Left ventricle myocardium inferior (tissue), 1 donor: ENCODE results near the gene TIAL1. TPM values are rescaled to one million over a fixed set of nuclear protein-coding genes. Genes with fewer than 3 reads are reported as not detected.

Source experiments
- DNase-seq: peaks from one replicate; pipeline ENCODE4 v3.0.0-alpha.2; 2020
- H3K27ac ChIP-seq: fragments of 200-600 bp; replicated peaks from 2 replicates; pipeline ENCODE4 v1.8.0; 2021
- H3K27me3 ChIP-seq: fragments of 200-600 bp; 2 replicates; pipeline ENCODE4 v1.8.0; 2021; ENCODE audit warnings: low read depth
- H3K36me3 ChIP-seq: fragments of 200-600 bp; 2 replicates; pipeline ENCODE4 v1.8.0; 2021
- H3K4me1 ChIP-seq: fragments of 200-600 bp; 2 replicates; pipeline ENCODE4 v1.8.0; 2021
- H3K4me3 ChIP-seq: fragments of 200-600 bp; 2 replicates; pipeline ENCODE4 v1.8.0; 2021; ENCODE audit warnings: mild to moderate bottlenecking, moderate library complexity
- H3K9me3 ChIP-seq: fragments of 200-600 bp; replicated peaks from 2 replicates; pipeline ENCODE4 v1.8.0; 2021
- CTCF ChIP-seq: fragments of 200-600 bp; IDR thresholded peaks from 2 replicates; pipeline ENCODE4 v1.8.0; 2021; ENCODE audit warnings: antibody characterized with exemption, mild to moderate bottlenecking, borderline replicate concordance
- intact Hi-C: fragments of 100-400 bp; cut with micrococcal nuclease; formaldehyde crosslinking; loops from one replicate; pipeline ENCODE4 v1.11.0; 2022
- total RNA-seq: library from RNA; stranded (reverse); fragmentation: NEBNext Ultra II Directional; extraction: Animal tissue kit (Norgen Biotek cat#: 25700); gene quantifications from one replicate; pipeline ENCODE4 v1.2.1, GENCODE V29; 2021
- donor health status: DM: no; HTN: yes; CAD: no; lungs with severe emphysema.

The TIAL1 gene
- total RNA-seq, 1 donor from 2014 or later = 73.9 TPM

- Histone ChIP-seq H3K4me3 (peak overlapping the region; percentile 79), H3K9me3 (no peaks in the 10 kb centered on the region), H3K36me3 (no peaks in the 10 kb centered on the region), H3K4me1 (peaks cover 22% of the 10 kb centered on the region), H3K27me3 (peaks cover 43% of the 10 kb centered on the region), H3K27ac (no peak overlapping the region)
- DNase-seq = no peak
- no peak for TF ChIP-seq CTCF
- intact Hi-C loops = no loop called here
Measured at GRCh38 chr10:119541046-119541445, 55.7 kb downstream of the TIAL1 start.

DNA sequence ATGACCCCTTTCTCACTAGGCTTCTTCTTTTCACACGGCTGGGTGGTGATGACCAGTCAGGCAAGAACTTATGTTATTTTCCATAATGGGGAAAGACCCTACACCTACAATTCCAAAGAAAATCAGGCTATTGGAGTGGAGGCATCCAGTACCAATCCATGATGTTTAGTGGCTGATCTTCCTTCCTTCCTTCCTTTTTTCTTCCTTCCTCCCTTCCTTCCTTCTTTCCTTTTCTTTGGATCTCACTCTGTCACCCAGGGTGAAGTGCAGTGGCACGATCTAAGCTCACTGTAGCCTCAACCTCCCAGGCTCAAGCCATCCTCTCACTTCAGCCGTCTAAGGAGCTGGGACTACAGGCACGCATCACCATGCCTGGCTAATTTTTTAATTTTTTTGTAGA, 56.7 kb downstream of the TIAL1 start:
- H3K4me3 ChIP-seq = no peak overlapping the region
- no peak for TF ChIP-seq CTCF
- no peak overlapping the region for H3K27ac ChIP-seq
- H3K4me1 ChIP-seq = peaks cover 22% of the 10 kb centered on the region
- no peaks in the 10 kb centered on the region for H3K36me3 ChIP-seq
- no peaks in the 10 kb centered on the region for H3K9me3 ChIP-seq
- intact Hi-C loops = no loop called here
- no peak for DNase-seq
- peaks cover 36% of the 10 kb centered on the region for H3K27me3 ChIP-seq

GRCh38 chr10:119539359-119539825, 57.4 kb downstream of the TIAL1 start:
- Histone ChIP-seq H3K4me3 (no peak overlapping the region), H3K9me3 (no peaks in the 10 kb centered on the region), H3K4me1 (peaks cover 22% of the 10 kb centered on the region), H3K27ac (no peak overlapping the region), H3K27me3 (peaks cover 29% of the 10 kb centered on the region), H3K36me3 (no peaks in the 10 kb centered on the region)
- intact Hi-C loops = no loop called here
- no peak for TF ChIP-seq CTCF
- no peak for DNase-seq

GRCh38 chr10:119538632-119539358, 58.0 kb downstream of the TIAL1 start:
- H3K36me3 ChIP-seq = no peaks in the 10 kb centered on the region
- no peak overlapping the region for H3K4me3 ChIP-seq
- peaks cover 19% of the 10 kb centered on the region for H3K4me1 ChIP-seq
- intact Hi-C loops = no loop called here
- no peak for DNase-seq
- no peak overlapping the region for H3K27ac ChIP-seq
- H3K27me3 ChIP-seq = peaks cover 23% of the 10 kb centered on the region
- no peaks in the 10 kb centered on the region for H3K9me3 ChIP-seq
- no peak for TF ChIP-seq CTCF

DNA sequence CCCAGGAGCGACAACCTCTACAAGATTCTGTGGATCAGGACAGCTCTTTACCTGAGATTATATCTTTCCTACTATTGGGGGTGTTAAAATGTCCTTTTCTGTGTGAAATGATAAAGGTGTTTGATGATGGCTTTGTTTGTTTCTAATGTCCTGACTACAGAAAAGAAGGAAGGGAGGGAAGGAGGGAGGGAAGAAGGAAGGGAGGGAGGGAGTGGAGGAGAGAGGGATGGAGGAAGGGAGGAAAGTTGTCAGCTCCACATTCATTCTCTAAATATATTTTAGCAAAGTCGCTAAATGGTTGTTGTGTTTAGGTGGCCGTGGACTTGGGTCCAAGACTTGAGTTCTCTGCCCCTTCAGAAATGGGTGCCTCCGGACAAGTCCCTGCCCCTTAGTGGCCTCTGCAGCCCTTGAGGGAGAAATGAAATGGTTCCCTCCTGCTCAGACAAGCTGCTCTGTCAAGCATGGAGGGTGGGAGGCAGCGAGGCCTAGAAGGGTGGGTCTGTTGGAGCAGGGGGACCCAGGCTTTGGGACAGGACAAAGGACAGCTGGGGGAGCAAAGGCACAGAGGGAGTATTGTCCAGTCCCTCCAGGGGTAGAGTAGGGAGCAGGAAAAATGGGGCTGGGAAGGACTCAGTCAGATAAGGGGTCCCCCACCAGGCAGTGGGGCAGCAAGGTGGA, 58.7 kb downstream of the TIAL1 start:
- peaks cover 12% of the 10 kb centered on the region for H3K4me1 ChIP-seq
- H3K4me3 ChIP-seq = no peak overlapping the region
- no peak overlapping the region for H3K27ac ChIP-seq
- no peak for DNase-seq
- H3K9me3 ChIP-seq = no peaks in the 10 kb centered on the region
- H3K36me3 ChIP-seq = no peaks in the 10 kb centered on the region
- intact Hi-C loops = no loop called here
- H3K27me3 ChIP-seq = peaks cover 16% of the 10 kb centered on the region
- TF ChIP-seq CTCF = no peak
